Measurements from ENCODE around the gene TBCD.

The TBCD gene

GRCh38 chr17:82751571-82752370 is at the start of gene TBCD:
TSS of gene TBCD (plus strand) at chr17:82752065. CDS start at chr17:82752194, 129 bp downstream.
- peak; percentile 66 for DNase-seq (ENCODE audit: low read depth)
- H3K4me3 ChIP-seq (ENCODE audit: low read depth, low read length): peak within 1 kb of the TSS; percentile 85
- no peak for TF ChIP-seq CTCF (IDR thresholded peaks at IDR 0.05; ENCODE audit: control insufficient read depth, extremely low read depth, insufficient read depth)

DNA sequence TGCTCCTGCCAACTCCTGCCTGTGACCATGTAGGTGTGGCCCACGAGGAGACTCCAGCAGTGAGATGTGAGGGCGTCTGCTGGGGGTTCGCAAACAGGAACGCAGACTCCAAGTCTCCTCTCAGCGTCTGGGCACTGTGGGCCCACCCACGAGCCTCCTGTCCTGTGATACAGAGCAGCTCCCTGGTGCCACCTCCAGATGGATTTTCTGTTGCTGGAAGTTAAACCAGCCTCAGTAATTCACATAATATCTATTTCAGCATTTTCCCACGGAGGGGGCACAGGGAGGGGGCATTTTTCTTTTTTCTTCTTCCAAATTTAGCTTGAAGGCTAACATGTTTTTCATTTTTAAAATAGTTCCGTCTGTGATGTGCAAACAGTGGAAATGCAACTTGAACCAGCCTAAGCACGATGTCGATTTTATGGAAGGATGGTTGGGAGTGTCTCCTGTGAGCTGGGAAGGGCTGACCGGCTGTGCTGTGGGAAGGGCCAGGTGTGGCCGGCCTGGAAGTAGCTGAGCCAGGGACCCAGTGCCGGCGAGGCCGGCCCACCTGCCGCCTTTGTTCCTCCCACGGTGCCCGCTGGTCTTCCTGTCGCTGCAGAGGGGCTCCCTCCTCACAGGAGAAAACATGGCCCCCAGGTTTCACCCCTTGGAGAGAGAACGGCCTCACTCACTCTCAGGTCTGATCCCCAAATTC is 49.5 kb upstream of the TBCD start:
- no peak for TF ChIP-seq CTCF (IDR thresholded peaks at IDR 0.05; ENCODE audit: control insufficient read depth, extremely low read depth, insufficient read depth)
- H3K4me3 ChIP-seq (ENCODE audit: low read depth, low read length): no peak overlapping the region
- DNase-seq (ENCODE audit: low read depth): no peak

GRCh38 chr17:82703036-82703745 is 48.7 kb upstream of the TBCD start:
- no peak overlapping the region for H3K4me3 ChIP-seq (ENCODE audit: low read depth, low read length)
- DNase-seq (ENCODE audit: low read depth): no peak
- TF ChIP-seq CTCF (IDR thresholded peaks at IDR 0.05; ENCODE audit: control insufficient read depth, extremely low read depth, insufficient read depth): no peak

- DNase-seq (ENCODE audit: low read depth): no peak
- TF ChIP-seq CTCF (IDR thresholded peaks at IDR 0.05; ENCODE audit: control insufficient read depth, extremely low read depth, insufficient read depth): no peak
- H3K4me3 ChIP-seq (ENCODE audit: low read depth, low read length): no peak overlapping the region
These were observed 47.7 kb upstream of the TBCD start for GRCh38 chr17:82703935-82704865.

- TF ChIP-seq CTCF (IDR thresholded peaks at IDR 0.05; ENCODE audit: control insufficient read depth, extremely low read depth, insufficient read depth): no peak
- no peak overlapping the region for H3K4me3 ChIP-seq (ENCODE audit: low read depth, low read length)
- DNase-seq (ENCODE audit: low read depth): no peak
These were observed 47.0 kb upstream of the TBCD start for GRCh38 chr17:82704886-82705285.

GRCh38 chr17:82705756-82706155 is 46.1 kb upstream of the TBCD start:
- TF ChIP-seq CTCF (IDR thresholded peaks at IDR 0.05; ENCODE audit: control insufficient read depth, extremely low read depth, insufficient read depth): no peak
- DNase-seq (ENCODE audit: low read depth): no peak
- no peak overlapping the region for H3K4me3 ChIP-seq (ENCODE audit: low read depth, low read length)

All from LNCaP clone FGC (cell line).